ENCODE data around the gene KIF14. TPM values are rescaled to one million over a fixed set of nuclear protein-coding genes. Genes with fewer than 3 reads are reported as not detected.
A peak's percentile ranks its signal among the peaks of the same experiment; 100 is the strongest.

KIF14 gene, protein sequence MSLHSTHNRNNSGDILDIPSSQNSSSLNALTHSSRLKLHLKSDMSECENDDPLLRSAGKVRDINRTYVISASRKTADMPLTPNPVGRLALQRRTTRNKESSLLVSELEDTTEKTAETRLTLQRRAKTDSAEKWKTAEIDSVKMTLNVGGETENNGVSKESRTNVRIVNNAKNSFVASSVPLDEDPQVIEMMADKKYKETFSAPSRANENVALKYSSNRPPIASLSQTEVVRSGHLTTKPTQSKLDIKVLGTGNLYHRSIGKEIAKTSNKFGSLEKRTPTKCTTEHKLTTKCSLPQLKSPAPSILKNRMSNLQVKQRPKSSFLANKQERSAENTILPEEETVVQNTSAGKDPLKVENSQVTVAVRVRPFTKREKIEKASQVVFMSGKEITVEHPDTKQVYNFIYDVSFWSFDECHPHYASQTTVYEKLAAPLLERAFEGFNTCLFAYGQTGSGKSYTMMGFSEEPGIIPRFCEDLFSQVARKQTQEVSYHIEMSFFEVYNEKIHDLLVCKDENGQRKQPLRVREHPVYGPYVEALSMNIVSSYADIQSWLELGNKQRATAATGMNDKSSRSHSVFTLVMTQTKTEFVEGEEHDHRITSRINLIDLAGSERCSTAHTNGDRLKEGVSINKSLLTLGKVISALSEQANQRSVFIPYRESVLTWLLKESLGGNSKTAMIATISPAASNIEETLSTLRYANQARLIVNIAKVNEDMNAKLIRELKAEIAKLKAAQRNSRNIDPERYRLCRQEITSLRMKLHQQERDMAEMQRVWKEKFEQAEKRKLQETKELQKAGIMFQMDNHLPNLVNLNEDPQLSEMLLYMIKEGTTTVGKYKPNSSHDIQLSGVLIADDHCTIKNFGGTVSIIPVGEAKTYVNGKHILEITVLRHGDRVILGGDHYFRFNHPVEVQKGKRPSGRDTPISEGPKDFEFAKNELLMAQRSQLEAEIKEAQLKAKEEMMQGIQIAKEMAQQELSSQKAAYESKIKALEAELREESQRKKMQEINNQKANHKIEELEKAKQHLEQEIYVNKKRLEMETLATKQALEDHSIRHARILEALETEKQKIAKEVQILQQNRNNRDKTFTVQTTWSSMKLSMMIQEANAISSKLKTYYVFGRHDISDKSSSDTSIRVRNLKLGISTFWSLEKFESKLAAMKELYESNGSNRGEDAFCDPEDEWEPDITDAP (N-terminal part only)
- total RNA-seq: not detected

DNA sequence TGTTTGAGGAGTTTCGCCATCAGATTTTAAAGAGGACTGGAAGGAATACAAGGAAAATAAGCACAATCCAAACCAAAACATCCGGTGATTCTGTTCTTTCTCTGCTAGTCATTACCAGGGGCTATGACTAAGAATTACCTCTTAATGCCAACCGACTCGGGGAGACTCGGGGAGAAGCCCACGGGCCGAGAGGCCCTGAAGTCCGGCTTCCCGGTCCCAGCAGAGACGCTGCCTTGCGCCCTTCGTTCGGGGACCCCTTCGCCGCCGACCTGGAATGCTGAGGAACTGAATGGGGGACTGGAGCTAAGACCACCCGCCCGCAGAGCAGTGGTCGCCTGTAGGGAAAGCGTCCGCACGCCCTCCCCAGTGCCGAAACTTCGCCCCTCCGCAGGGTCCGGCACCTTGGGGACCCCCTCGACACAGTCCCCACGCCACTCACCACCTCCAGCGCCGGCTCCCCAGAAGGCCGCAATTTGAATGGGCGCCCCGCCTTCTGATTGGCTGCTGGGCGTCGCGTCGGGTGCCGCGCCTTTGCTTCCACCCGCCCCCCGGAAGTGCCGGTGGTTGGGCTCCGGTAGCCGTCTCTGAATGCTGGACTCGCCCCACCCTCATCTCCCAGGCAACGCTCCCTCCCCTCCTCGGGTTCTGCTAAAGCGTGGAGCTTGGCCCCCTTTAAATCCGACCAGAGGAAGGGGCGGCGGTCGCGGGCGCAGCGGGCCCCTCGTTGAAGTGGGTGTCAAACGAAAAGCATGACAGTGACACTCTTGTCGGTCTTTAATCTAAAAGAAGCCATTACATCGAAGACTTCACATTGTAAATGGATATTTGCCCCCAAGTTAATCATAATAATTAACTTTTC, at the start of gene KIF14:
KIF14 (minus strand) TSS at position 479 of the 859 bp plus-strand sequence. CDS start 2,028 bp downstream, outside the sequence.
- Histone ChIP-seq H3K4me3 (peak within 1 kb of the TSS; percentile 18 to 59), H3K4me1 (peaks cover 10% of the 10 kb centered on the region), H3K27ac (peak within 1 kb of the TSS in 3 of 4 donors; percentile 5 to 67 (median 59)), H3K36me3 (replicated peaks in 1 of 2; ENCODE audit: insufficient read depth in 1 of 2, low read depth in 2 of 2) (no peaks in the 10 kb centered on the region), H3K27me3 (no peaks in the 10 kb centered on the region), H3K9me3 (no peaks in the 10 kb centered on the region)
- TF ChIP-seq POLR2A (IDR thresholded peaks at IDR 0.05): no peak
- TF ChIP-seq, protein P1, sequence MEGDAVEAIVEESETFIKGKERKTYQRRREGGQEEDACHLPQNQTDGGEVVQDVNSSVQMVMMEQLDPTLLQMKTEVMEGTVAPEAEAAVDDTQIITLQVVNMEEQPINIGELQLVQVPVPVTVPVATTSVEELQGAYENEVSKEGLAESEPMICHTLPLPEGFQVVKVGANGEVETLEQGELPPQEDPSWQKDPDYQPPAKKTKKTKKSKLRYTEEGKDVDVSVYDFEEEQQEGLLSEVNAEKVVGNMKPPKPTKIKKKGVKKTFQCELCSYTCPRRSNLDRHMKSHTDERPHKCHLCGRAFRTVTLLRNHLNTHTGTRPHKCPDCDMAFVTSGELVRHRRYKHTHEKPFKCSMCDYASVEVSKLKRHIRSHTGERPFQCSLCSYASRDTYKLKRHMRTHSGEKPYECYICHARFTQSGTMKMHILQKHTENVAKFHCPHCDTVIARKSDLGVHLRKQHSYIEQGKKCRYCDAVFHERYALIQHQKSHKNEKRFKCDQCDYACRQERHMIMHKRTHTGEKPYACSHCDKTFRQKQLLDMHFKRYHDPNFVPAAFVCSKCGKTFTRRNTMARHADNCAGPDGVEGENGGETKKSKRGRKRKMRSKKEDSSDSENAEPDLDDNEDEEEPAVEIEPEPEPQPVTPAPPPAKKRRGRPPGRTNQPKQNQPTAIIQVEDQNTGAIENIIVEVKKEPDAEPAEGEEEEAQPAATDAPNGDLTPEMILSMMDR (IDR thresholded peaks at IDR 0.05): no peak
- WGBS, 2 donors: 0 to 1% methylated on average over 28 to 59 of the region's 59 CpGs
- DNase-seq (peak; percentile 90 to 95 (median 93)), ATAC-seq (peak; percentile 100)
- intact Hi-C loops (cut with DNase I): loop anchor here (10.0 kb wide), 1 partner anchor 224 kb away; no protein-coding TSS in a partner anchor

DNA sequence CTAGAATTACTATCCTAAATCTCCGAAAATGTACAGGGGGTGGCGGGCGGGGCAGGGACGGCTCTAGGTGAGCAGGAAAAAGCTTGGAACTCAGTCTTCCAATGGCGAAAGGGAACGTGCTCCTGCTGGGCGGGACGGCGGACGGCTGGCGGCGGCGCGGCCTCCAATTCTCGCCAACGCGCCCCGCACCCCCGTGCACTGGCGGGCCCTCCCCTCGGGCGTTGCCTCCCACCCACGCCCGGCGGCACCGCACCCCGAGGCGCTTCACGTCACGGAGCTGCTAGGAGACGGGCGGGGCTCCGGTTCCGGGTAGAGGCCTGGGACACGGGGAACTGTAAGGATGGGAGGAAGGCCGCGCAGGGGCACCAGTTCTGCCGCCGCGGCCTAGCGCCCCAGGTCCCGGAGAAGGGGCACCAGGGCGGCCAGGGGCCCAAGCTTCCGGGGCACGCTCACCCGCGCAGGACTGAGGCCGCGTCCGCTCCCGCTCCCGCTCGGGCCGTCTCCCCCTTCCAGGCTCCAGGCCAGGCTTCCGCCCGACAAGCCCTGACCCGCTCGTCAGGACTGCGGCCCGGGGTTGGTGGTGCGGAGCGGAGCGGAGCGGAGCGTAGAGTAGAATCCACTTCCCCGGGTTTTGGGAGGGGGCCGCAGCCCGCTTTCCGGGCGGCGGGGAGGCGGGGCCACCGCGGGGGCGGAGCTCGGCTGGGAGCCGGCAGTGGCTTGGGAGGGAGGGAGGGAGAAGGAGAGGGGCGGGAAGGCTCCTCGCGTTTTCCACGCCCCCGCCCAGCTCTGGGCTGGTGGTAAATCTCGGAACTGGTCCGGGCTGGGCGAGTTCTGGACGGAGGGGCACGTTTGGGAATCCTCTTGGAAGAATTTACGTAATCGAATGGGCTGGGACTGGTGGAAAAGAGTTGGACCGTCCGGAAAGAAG, 49.0 kb upstream of the KIF14 start, which contains the start of gene DDX59:
DDX59 (minus strand) TSS at position 594 of the 928 bp plus-strand sequence. CDS start 3,167 bp downstream, outside the sequence.
- DNase-seq (peak; percentile 95 to 97 (median 96)), ATAC-seq (peak; percentile 91)
- 0 to 1% methylated on average over 13 to 87 of the region's 91 CpGs for WGBS, 2 donors
- TF ChIP-seq POLR2A (IDR thresholded peaks at IDR 0.05): peak; percentile 91 to 96 (median 93)
- TF ChIP-seq, protein P1 (IDR thresholded peaks at IDR 0.05): no peak
- Histone ChIP-seq H3K4me3 (peak within 1 kb of the TSS; percentile 44 to 78), H3K27ac (peak within 1 kb of the TSS; percentile 90 to 100 (median 100)), H3K9me3 (no peaks in the 10 kb centered on the region), H3K36me3 (replicated peaks in 1 of 2; ENCODE audit: insufficient read depth in 1 of 2, low read depth in 2 of 2) (no peaks in the 10 kb centered on the region), H3K4me1 (peaks cover 30% of the 10 kb centered on the region), H3K27me3 (no peaks in the 10 kb centered on the region)
- intact Hi-C loops (cut with DNase I): no loop called here

DNA sequence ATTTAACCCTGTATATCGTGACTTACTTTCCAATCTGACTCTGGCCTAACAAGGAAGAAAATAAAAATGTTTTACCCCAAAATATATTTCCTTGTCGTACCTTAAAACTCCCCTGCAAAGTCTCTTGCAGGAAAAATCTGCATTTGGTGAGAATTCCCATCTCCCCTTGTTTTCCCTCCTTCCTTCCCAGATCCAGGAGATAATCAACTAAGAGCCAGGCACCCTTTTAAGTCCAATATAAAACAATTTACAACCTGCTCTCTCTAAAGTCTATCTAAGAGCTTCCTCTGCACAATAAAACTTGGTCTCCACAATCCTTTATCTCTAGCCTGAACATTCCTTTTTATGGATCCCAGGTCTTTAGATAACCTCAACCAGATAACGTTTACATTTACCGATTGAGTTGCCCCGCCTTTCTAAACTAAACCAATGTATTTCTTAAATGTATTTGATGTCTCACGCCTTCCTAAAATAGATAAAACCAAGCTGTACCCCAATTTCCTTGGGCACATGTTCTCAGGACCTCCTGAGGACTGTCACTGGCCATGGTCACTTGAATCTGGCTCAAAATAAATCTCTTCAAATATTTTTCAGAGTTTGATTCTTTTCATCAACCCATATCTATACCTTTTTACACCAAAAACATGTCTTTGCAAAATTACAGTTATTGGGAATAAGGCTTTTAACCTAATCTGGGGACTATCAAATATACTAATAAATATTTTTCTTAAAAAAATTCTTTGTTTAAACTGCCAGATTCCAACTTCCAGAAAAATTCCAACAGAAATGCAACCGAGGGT, 48.2 kb upstream of the KIF14 start:
- no peaks in the 10 kb centered on the region for H3K9me3 ChIP-seq
- WGBS, 2 donors: 25 to 26% methylated on average over 7 of the region's 7 CpGs
- H3K4me1 ChIP-seq: peaks cover 30% of the 10 kb centered on the region
- TF ChIP-seq, protein P1 (IDR thresholded peaks at IDR 0.05): no peak
- TF ChIP-seq POLR2A (IDR thresholded peaks at IDR 0.05): no peak
- peak overlapping the region; percentile 90 to 100 (median 100) for H3K27ac ChIP-seq
- DNase-seq (no peak), ATAC-seq (no peak)
- peak overlapping the region in 1 of 2 donors; percentile 44 for H3K4me3 ChIP-seq
- intact Hi-C loops (cut with DNase I): no loop called here
- H3K27me3 ChIP-seq: no peaks in the 10 kb centered on the region
- no peaks in the 10 kb centered on the region for H3K36me3 ChIP-seq (replicated peaks in 1 of 2; ENCODE audit: insufficient read depth in 1 of 2, low read depth in 2 of 2)

Measured in body of pancreas (tissue), 4 donors.